ENCODE measurements around the gene PDLIM7.

GRCh38 chr5:177493795-177494345 is 3.5 kb downstream of the PDLIM7 start:
- TF ChIP-seq REST (IDR thresholded peaks at IDR 0.05; ENCODE audit: insufficient read depth in 1 of 2, low read depth in 2 of 2, low read length in 2 of 2) (no peak), POLR2AphosphoS5 (IDR thresholded peaks at IDR 0.05; ENCODE audit: low read depth, low read length) (no peak), TAF1 (IDR thresholded peaks at IDR 0.05; ENCODE audit: borderline replicate concordance, insufficient read depth, low read length) (no peak)

All from PFSK-1 (cell line).